GM04504 (cell line): ENCODE measurements around the gene CTNNA3.
A peak's percentile ranks its signal among the peaks of the same experiment; 100 is the strongest.

ENCODE experiments used
- DNase-seq: peaks from one replicate; pipeline ENCODE4 v3.0.0-alpha.2; 2012; ENCODE audit warnings: low read depth

The CTNNA3 gene

DNA sequence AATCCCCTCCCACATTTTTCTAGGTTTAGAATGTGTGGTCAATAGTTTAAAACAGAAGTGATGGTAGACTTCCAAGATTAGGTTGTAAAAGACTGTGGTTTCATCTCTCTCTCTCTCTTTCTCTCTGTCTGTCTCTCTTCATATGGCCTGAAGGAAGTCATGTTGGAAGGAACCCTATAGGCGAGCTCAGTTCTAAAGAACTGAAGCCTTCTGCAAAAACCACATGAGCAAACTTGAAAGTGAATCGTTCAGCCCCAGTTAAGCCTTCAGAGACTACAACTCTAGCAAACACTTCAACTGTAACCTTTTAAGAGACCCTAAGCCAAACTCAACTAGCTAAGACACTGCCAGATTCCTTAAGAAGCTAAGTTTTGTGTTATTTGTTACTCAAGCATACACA is 1477.7 kb downstream of the CTNNA3 start:
- no peak for DNase-seq

- DNase-seq: no peak
Observed at GRCh38 chr10:66215920-66216319, 1480.1 kb downstream of the CTNNA3 start.

DNA sequence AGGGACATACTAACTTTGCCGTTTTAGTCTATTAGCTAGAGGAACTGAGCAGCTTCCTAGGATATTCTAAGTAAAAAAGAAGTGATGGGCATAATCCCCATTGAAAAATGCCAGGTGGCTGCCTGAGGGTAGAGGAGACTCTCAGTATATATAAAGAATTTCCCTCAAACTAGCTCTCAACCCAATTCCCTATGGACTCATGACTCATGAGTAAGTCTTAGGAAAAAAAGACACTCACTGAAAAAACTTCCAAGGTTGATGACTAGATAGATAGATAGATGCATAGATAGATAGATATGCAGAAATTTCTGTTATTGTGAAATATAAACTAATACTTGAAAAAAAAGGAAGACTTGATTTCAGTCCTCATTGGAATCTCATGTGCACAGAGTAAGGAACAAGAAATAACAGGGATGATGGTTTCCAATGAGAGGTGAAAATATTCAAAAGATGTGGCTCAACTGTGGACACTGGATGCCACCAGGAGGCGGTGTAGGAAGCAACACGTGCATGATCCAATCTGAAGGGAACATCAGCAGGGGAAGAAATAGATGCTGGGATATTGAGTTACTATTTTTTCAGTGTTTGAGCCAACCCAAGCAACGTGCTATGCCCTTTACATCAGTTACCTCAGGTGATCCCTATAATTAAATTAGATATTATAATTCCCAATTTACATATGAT is 1481.1 kb downstream of the CTNNA3 start:
- no peak for DNase-seq

DNA sequence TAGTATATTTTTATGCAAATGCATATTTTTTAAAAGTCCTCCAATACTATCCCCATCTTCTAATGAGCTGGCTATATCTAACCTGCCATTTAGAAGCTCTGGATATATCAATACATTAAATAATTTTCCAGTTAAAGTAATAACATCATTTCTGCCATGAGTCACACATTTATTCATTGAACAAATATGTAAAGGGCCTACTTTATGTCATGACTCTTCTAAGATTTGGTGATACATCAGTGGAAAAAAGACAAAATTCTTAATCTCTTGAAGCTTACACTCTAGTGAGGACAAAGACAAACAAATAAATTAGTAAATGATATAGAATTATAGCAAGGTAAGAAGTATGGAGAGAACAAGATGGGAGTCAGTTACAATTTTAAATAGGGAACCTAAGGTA is 1487.0 kb downstream of the CTNNA3 start:
- DNase-seq: no peak

DNA sequence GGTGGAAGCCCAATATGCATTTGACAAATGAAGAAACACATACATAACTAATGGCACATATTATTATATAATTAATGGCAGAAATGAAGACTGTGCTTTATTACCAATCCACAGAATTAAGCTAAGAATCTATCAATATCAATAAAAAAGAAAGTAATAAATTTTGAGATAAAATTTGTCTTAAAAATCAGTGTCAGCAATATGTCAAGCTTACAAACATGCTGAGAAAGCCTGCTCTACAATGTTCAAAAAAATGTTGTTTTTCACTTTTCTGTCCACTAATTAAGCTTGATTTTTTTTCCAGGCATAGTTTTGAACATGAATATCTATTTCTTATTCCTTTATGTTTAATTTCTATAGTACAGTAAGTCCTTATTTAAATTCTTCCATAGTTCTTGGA is 1491.2 kb downstream of the CTNNA3 start:
- no peak for DNase-seq

- DNase-seq: no peak
Observed at GRCh38 chr10:66202101-66202500, 1493.9 kb downstream of the CTNNA3 start.

GRCh38 chr10:66192162-66192831 is 1503.7 kb downstream of the CTNNA3 start:
- no peak for DNase-seq

DNA sequence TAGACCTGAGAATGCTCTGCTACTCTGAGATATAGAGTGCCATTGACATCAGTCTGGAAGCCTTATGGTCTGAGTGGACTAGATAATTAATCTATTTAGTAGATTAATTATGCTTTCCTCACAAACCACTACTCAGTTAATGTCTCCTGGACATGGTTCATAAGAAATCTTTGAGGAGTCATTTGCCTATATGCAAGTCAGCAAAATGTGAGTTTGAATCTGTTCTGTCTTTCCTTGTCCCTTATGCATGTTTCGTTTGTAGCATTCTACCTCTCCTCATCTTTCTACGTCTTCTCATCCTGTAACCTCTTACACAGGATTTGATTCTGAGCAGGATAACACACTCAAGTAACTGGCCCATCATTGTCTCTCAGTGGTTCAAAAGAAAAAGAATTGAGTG is 1505.6 kb downstream of the CTNNA3 start:
- DNase-seq: no peak

DNA sequence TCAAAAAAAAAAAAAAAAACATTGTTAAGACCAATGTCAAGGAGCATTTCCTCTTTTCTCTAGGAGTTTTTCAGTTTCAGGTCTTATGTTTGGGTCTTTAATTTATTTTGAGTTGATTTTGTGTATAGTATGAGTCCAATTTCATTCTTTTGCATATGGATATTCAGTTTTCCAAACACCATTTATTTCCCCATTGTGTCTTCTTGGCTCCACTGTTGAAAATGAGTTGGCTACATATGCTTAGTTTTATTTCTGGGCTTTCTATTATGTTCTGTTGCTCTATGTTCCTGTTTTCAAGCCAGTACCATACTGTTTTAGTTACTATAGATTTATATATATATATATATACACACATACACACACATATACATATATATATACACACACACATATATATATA is 1506.7 kb downstream of the CTNNA3 start:
- DNase-seq: no peak

DNA sequence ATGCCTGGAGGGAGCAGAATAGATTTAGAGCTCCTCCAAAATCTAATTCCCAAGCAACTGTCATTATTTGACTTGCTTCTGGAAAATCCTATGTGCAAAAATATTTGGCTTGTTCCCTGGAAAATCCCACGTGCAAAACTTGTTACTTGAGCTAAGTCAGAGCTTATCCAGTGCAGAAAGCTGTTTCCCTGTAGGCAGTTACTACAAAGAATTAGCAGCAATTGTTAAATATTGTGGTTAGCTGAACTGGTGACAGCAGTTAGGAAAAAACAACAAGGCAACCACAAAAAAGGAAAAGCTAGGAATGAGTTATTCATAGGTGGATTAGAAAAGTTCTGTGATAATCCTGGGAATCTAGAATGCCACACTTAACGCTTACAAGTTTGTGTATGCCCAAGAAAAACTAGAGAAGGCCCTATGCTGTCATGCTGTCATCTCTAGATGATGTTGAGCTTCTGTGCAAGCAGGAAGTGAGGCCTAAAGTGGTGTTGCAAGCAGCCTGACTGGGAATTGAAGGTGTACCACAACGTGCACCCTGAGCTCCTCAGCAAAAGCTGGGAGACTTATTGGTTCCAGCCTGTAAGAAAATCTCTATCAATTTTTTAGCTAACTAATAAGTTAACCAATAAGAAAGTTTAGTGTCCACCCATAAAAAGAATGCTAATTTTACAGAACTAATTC is 1508.8 kb downstream of the CTNNA3 start:
- no peak for DNase-seq

- no peak for DNase-seq
Observed at GRCh38 chr10:66183028-66183427, 1513.0 kb downstream of the CTNNA3 start.

- peak; percentile 17 for DNase-seq
Observed at GRCh38 chr10:66180581-66181318, 1515.2 kb downstream of the CTNNA3 start.

DNA sequence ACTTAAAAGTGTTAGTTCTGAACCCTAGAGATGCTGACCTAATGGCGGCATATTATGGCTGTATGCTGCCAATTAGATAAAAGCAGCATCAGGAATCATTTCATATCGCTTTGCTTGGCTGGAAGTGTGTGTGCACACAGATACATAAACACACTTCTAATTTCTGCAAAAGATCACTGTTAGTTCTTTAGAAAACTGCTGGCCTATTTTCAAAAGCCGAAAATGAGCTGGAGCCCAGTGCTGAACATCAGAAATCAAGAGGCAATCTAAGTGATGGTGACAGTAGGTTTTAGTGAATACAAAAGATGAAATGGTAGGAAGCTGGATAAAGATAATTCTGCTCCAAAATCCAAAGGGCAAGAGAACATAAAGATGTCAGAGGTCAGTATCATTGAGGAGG is 1516.0 kb downstream of the CTNNA3 start:
- no peak for DNase-seq

- no peak for DNase-seq
Observed at GRCh38 chr10:66176772-66177171, 1519.2 kb downstream of the CTNNA3 start.

DNA sequence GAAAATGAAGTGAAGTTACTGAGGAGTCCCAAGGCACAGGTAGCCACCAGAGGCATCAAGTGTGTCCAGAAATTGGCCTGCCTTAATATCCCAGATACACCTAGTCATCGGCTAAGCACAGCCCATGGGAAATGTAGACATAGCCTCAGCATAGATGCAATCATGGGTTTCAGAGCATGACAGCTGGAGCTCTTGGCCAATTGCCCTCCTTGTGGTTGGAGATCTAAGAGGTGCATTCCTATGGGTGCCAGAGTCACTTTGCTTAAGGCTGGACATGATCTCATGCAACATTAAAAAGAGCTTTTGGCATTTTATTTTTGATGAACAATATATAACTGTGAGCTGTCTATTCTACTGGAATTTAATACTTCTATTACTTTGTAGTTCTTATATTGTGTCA is 1528.2 kb downstream of the CTNNA3 start:
- DNase-seq: no peak

DNA sequence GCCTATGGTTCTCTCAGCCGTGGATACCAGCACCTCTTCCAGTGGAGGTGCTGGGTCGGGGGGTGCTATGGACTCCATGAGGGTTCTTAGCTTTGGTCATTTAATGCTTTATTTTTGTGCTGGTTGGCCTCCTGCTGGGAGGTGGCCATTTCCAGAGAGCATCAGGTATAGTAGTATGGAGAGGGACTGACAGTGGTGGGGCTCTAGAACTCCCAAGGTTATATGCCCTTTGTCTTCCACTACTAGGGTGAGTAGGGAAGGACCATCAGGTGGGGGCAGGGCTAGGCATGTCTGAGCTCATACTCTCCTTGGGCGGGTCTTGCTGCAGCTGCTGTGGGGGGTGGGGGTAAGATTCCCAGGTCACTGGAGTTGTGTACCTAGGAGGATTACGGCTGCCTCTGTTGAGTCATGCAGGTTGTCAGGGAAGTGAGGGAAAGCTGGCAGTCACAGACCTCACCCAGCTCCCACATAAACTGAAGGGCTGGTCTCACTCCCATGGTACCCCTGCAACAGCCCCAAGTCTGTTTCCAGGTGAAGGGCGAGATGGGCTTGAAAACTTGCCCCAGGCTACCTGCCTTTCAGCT is 1533.3 kb downstream of the CTNNA3 start:
- no peak for DNase-seq

- no peak for DNase-seq
Observed at GRCh38 chr10:66151346-66151745, 1544.6 kb downstream of the CTNNA3 start.

- DNase-seq: no peak
Observed at GRCh38 chr10:66148312-66148711, 1547.7 kb downstream of the CTNNA3 start.

DNA sequence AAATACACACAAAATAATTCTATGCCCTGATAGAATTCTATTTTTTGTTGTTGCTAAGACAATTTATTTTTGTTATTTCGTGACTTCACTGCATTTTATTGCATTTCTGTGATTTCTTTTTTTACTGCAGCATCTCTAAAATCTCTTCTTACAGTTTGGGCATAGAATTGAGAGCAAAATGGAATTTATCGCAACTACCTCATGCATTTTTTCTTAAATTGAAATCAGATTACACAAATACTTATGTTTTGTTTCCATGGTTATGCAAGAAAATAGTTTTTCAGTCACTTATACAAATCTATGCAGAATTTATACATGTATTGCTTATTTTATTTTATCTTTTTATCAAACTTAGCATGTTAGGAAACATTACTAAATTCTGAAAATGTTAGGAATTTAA is 1552.0 kb downstream of the CTNNA3 start:
- no peak for DNase-seq

DNA sequence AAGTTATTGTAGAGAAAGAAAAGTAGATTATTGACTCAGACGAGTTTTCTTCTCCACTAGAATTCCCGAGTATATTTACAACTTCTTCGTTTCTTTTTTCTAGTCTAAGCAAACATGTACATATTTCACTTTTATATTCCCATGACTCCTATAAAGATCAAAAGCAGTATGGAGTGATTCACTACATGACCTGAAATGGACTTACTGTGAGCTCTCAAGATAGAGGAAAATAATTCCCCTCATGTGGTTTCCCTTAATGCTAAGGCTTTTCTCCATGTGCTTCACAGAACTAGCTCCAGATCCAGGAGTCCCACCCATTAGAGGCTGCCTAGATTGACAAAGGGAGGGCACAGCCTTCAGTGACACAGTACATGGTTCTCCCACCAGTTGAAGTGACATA is 1593.2 kb downstream of the CTNNA3 start:
- DNase-seq: no peak

DNA sequence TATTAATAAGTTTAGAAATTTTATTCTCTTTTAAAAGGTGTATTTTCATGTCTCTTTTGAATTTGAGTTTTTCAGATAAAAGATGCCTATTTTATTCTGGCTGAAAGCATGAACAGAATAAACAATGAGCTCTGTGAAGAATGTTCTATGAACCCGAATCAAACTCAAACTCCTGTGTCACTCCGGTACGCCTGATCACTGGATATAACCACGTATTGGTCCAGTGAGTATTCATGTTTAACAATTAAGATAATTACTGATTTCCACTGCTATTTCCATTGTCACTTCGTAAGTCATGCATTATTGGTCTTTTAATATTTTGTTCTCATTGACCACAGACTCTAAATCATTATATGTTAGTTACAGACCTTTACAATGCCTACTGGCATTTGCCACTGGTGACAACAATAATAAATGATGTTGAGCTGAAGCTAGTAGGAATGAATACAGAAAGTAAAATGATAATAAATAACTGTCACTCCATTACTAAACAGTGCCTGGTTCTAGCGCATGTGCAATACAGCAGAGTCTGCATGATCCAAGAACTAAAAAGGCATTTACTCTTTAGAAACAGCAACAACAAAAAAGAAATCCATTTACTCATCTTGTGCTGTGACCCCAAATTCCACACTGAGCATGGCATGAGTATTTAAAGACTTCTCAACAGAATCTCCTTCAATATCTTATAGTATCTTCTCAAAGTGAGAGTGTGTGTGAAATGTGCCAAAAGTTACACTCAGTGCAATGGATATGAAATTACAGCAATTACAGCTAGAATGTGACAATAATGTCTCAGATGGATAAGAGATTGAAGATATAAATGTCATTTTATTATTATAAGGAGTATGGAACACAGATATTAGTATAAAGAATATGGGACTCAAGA is 1597.2 kb downstream of the CTNNA3 start:
- no peak for DNase-seq
